Glutamatergic neuron (in vitro differentiated cells): ENCODE measurements around the gene IL18RAP. TPM values are rescaled to one million over a fixed set of nuclear protein-coding genes. Genes with fewer than 3 reads are reported as not detected.

Source experiments
- DNase-seq: peaks from one replicate; pipeline ENCODE4 v3.0.0; 2022
- H3K27ac Mint-ChIP-seq: one replicate; pipeline ENCODE4 v1.8.0; 2020; ENCODE audit warnings: mild to moderate bottlenecking, mixed read lengths, inconsistent platforms; ENCODE audit not compliant: unreplicated experiment
- H3K27me3 Mint-ChIP-seq: one replicate; pipeline ENCODE4 v1.8.0; 2020; ENCODE audit warnings: mild to moderate bottlenecking, moderate library complexity, mixed read lengths, inconsistent platforms; ENCODE audit not compliant: unreplicated experiment
- H3K36me3 Mint-ChIP-seq: one replicate; pipeline ENCODE4 v1.8.0; 2020; ENCODE audit warnings: mild to moderate bottlenecking, mixed read lengths, inconsistent platforms; ENCODE audit not compliant: unreplicated experiment
- H3K4me1 Mint-ChIP-seq: one replicate; pipeline ENCODE4 v1.8.0; 2020; ENCODE audit warnings: mild to moderate bottlenecking, low read depth, mixed read lengths, inconsistent platforms; ENCODE audit not compliant: unreplicated experiment
- H3K4me3 Mint-ChIP-seq: one replicate; pipeline ENCODE4 v1.8.0; 2020; ENCODE audit warnings: mild to moderate bottlenecking, mixed read lengths, inconsistent platforms; ENCODE audit not compliant: unreplicated experiment
- H3K9me3 Mint-ChIP-seq: one replicate; pipeline ENCODE4 v1.8.0; 2020; ENCODE audit warnings: mild to moderate bottlenecking, moderate library complexity, mixed read lengths, inconsistent platforms; ENCODE audit not compliant: unreplicated experiment
- long read RNA-seq: library from polyadenylated mRNA; unstranded; transcript quantifications from one replicate; pipeline ENCODE4 v2.0.0, GENCODE V29; 2020; ENCODE audit not compliant: unreplicated experiment
- total RNA-seq: library from RNA; stranded (reverse); fragmentation: NEBNext Ultra II Directional; extraction: Animal tissue kit (Norgen Biotek cat#: 25700); gene quantifications from one replicate; pipeline ENCODE4 v1.2.1, GENCODE V29; 2021; ENCODE audit not compliant: unreplicated experiment
- TF ChIP-seq, protein P1 (sequence below): fragments of 200-600 bp; sonication (generic); IDR thresholded peaks from one replicate; pipeline ENCODE4 v1.5.0; 2021; ENCODE audit not compliant: partially characterized antibody, unreplicated experiment

The IL18RAP gene, protein sequence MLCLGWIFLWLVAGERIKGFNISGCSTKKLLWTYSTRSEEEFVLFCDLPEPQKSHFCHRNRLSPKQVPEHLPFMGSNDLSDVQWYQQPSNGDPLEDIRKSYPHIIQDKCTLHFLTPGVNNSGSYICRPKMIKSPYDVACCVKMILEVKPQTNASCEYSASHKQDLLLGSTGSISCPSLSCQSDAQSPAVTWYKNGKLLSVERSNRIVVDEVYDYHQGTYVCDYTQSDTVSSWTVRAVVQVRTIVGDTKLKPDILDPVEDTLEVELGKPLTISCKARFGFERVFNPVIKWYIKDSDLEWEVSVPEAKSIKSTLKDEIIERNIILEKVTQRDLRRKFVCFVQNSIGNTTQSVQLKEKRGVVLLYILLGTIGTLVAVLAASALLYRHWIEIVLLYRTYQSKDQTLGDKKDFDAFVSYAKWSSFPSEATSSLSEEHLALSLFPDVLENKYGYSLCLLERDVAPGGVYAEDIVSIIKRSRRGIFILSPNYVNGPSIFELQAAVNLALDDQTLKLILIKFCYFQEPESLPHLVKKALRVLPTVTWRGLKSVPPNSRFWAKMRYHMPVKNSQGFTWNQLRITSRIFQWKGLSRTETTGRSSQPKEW
- not detected for total RNA-seq
- long read RNA-seq, result 0 reads

GRCh38 chr2:102422910-102423309, at the start of gene IL18RAP:
TSS of gene IL18RAP (plus strand) at chr2:102423160. CDS start at chr2:102423278, 118 bp downstream.
- TF ChIP-seq, protein P1, sequence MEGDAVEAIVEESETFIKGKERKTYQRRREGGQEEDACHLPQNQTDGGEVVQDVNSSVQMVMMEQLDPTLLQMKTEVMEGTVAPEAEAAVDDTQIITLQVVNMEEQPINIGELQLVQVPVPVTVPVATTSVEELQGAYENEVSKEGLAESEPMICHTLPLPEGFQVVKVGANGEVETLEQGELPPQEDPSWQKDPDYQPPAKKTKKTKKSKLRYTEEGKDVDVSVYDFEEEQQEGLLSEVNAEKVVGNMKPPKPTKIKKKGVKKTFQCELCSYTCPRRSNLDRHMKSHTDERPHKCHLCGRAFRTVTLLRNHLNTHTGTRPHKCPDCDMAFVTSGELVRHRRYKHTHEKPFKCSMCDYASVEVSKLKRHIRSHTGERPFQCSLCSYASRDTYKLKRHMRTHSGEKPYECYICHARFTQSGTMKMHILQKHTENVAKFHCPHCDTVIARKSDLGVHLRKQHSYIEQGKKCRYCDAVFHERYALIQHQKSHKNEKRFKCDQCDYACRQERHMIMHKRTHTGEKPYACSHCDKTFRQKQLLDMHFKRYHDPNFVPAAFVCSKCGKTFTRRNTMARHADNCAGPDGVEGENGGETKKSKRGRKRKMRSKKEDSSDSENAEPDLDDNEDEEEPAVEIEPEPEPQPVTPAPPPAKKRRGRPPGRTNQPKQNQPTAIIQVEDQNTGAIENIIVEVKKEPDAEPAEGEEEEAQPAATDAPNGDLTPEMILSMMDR, result no peak
- Mint-ChIP-seq H3K4me3 (no peak within 1 kb of the TSS), H3K36me3 (no peaks in the 10 kb centered on the region), H3K27ac (no peak within 1 kb of the TSS), H3K27me3 (peaks cover 2% of the 10 kb centered on the region), H3K9me3 (no peaks in the 10 kb centered on the region), H3K4me1 (no peaks in the 10 kb centered on the region)
- DNase-seq, result no peak

DNA sequence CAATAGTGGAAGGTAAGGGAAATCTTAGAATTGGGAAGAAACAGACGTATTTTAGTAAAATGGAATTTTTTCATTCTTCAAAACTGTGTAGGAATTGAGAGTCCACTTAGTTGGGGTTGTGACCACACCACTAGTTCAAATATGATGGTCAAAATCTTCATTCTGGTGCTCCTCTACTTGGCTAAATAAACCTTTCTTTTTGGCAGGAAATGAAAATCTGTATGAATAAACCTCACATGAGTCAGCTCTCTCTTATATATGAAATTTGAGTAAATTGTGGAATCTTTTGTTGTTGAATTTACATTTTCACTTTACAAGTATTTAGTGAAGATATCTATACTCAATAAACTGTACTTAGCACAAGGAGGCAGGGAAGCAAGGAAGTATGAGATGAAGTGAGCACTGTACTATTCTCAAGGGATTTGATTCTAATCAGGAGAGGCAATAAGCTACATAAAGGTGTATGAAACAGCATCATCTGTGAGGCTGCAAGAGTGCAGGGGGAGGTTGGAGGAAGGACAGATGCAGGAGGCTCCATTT, 46.8 kb upstream of the IL18RAP start:
- no peaks in the 10 kb centered on the region for H3K36me3 Mint-ChIP-seq
- DNase-seq, result no peak
- no peaks in the 10 kb centered on the region for H3K27me3 Mint-ChIP-seq
- H3K9me3 Mint-ChIP-seq, result peaks cover 3% of the 10 kb centered on the region
- H3K27ac Mint-ChIP-seq, result no peak overlapping the region
- no peak overlapping the region for H3K4me3 Mint-ChIP-seq
- H3K4me1 Mint-ChIP-seq, result no peaks in the 10 kb centered on the region
- TF ChIP-seq, protein P1, result no peak

- no peaks in the 10 kb centered on the region for H3K9me3 Mint-ChIP-seq
- no peak for DNase-seq
- no peak overlapping the region for H3K4me3 Mint-ChIP-seq
- H3K27ac Mint-ChIP-seq, result no peak overlapping the region
- H3K27me3 Mint-ChIP-seq, result no peaks in the 10 kb centered on the region
- TF ChIP-seq, protein P1, result no peak
- no peaks in the 10 kb centered on the region for H3K36me3 Mint-ChIP-seq
- no peaks in the 10 kb centered on the region for H3K4me1 Mint-ChIP-seq
These were observed 39.2 kb upstream of the IL18RAP start for GRCh38 chr2:102383722-102384121.

DNA sequence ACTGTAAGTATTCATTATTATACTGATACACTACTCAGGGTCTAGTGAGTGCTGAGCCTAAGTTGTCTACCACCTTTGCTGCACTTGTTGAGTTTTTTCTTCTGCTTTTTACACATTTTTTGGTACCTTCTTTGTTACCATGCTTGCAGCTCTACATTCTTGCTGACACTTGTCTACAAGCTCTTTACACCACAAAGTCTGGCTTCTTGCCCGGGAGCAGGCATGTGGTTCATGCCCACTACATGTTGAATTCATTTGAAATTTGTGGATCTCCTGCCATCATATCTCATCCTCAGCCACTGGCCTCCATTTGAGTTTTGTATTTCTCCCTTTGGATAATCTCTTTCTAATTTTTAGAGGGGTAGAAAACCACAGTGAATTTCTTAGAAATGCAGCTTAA, 37.4 kb upstream of the IL18RAP start:
- H3K4me3 Mint-ChIP-seq, result no peak overlapping the region
- no peak for DNase-seq
- H3K9me3 Mint-ChIP-seq, result no peaks in the 10 kb centered on the region
- no peaks in the 10 kb centered on the region for H3K36me3 Mint-ChIP-seq
- H3K27me3 Mint-ChIP-seq, result no peaks in the 10 kb centered on the region
- TF ChIP-seq, protein P1, result no peak
- no peak overlapping the region for H3K27ac Mint-ChIP-seq
- no peaks in the 10 kb centered on the region for H3K4me1 Mint-ChIP-seq

GRCh38 chr2:102386004-102386403, 37.0 kb upstream of the IL18RAP start:
- TF ChIP-seq, protein P1, result no peak
- H3K9me3 Mint-ChIP-seq, result no peaks in the 10 kb centered on the region
- no peaks in the 10 kb centered on the region for H3K4me1 Mint-ChIP-seq
- H3K27me3 Mint-ChIP-seq, result no peaks in the 10 kb centered on the region
- H3K27ac Mint-ChIP-seq, result no peak overlapping the region
- DNase-seq, result no peak
- H3K4me3 Mint-ChIP-seq, result no peak overlapping the region
- no peaks in the 10 kb centered on the region for H3K36me3 Mint-ChIP-seq
